AG04450 (cell line): ENCODE data around the gene AUTS2. TPM values are rescaled to one million over a fixed set of nuclear protein-coding genes. Genes with fewer than 3 reads are reported as not detected.

ENCODE experiments used
- CTCF ChIA-PET: fragments of 300-600, 350-600 bp; formaldehyde crosslinking; extraction: SDS; loops from one replicate; lab custom pipeline; 2022; ENCODE audit warnings: antibody characterized with exemption, inconsistent platforms; lab: Charles Lee
- POLR2A ChIA-PET: fragments of 350-600 bp; formaldehyde crosslinking; extraction: SDS; loops from one replicate; lab custom pipeline; 2021; ENCODE audit warnings: antibody characterized with exemption, inconsistent platforms; lab: Yijun Ruan, JAX
- DNase-seq: peaks from one replicate; pipeline ENCODE4 v3.0.0-alpha.2; 2011; ENCODE audit warnings: low read depth, low spot score
- H3K27ac ChIP-seq: one replicate; pipeline ENCODE4 v1.5.1; 2012; ENCODE audit warnings: low read depth, low read length, control low read depth
- H3K27me3 ChIP-seq: one replicate; pipeline ENCODE4 v1.6.0; 2012; ENCODE audit warnings: low read length; ENCODE audit not compliant: control insufficient read depth, insufficient read depth
- H3K4me3 ChIP-seq: 2 replicates; pipeline ENCODE4 v1.5.1; 2011; ENCODE audit warnings: mild to moderate bottlenecking, low read depth, low read length, control low read depth
- H3K9me3 ChIP-seq: 2 replicates; pipeline ENCODE4 v1.5.1; 2012; ENCODE audit warnings: low read length; ENCODE audit not compliant: control insufficient read depth, insufficient read depth
- polyA plus RNA-seq: library from polyadenylated mRNA; depleted of rRNA; stranded (reverse); fragments of >200 nt; gene quantifications from 2 replicates; pipeline ENCODE4 v1.2.3, GENCODE V29; 2011
- TF ChIP-seq, protein P1 (sequence below): IDR thresholded peaks from 2 replicates; pipeline ENCODE4 v1.5.1; 2011; ENCODE audit warnings: low read depth, low read length, control low read depth, inconsistent platforms

AUTS2 gene
- polyA plus RNA-seq, 1 experiment = 1.5 TPM

DNA sequence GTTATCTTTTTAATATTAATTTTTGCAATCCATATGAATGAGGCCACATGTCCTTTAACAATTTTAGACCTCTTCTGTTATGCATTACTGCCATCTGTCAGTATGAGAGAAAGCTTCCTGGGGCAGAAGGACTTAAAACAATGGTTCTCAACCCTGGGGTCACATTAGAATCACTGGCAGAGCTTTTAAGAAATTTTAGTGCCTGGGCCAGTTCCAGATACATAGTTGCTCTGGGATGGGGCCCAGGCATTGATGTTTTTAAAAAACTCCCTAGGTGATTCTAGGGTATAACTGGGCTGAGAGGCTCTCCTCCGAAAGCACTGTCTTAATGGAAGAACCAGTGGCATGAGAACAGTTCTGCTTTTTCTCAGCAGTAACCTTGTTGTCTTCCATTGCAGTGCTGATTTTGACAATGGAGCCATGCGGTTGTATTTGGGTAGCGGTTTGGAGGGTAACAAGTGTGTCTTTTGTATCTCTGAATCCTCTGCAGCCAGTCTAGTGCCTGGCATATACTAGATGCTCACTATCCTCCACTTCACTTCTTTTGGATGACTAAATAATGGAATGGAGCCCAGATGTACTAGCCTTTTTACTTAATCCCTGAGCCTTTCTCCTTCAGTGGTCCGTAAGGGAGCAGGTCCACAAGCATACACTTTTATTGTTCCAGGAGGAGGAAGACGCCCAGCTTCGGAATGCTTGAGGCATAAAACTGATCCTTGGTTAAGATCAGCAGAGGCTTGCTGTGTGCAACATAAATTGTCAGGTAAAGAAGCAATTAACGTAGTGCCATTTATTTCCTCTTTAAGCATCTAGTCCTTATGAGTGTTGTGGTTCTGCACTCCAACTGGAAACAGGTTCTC is 227.1 kb downstream of the AUTS2 start:
- POLR2A ChIA-PET = no interaction called here

DNA sequence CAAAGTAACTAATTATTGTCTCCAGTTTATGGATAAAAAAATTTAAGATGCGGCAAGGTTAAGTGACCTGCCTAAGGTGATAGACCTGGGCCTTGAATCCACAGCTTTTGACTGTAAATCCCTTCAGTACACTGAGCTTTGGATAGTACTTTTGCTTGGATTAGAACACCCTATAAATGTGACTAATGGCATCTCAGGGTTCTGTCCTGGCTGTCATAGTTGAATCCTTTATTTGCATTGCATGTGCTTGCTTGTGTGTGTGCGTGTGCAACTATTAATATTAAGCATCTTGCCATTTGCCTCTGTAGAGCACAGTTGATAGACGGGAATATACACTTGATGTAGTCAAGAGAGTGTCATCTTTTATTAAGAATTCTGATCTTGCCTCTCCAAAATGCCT is 228.0 kb downstream of the AUTS2 start:
- no peaks in the 10 kb centered on the region for H3K27me3 ChIP-seq
- TF ChIP-seq, protein P1, sequence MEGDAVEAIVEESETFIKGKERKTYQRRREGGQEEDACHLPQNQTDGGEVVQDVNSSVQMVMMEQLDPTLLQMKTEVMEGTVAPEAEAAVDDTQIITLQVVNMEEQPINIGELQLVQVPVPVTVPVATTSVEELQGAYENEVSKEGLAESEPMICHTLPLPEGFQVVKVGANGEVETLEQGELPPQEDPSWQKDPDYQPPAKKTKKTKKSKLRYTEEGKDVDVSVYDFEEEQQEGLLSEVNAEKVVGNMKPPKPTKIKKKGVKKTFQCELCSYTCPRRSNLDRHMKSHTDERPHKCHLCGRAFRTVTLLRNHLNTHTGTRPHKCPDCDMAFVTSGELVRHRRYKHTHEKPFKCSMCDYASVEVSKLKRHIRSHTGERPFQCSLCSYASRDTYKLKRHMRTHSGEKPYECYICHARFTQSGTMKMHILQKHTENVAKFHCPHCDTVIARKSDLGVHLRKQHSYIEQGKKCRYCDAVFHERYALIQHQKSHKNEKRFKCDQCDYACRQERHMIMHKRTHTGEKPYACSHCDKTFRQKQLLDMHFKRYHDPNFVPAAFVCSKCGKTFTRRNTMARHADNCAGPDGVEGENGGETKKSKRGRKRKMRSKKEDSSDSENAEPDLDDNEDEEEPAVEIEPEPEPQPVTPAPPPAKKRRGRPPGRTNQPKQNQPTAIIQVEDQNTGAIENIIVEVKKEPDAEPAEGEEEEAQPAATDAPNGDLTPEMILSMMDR = no peak
- ChIA-PET CTCF (no interaction called here), POLR2A (no interaction called here)
- no peaks in the 10 kb centered on the region; the same call in 1 of the 2 replicates for H3K9me3 ChIP-seq
- DNase-seq = no peak
- no peak overlapping the region for H3K27ac ChIP-seq
- no peak overlapping the region for H3K4me3 ChIP-seq

More for the DNA sequence above, 227.1 kb downstream of the AUTS2 start:
- CTCF ChIA-PET = no interaction called here
- H3K9me3 ChIP-seq = no peaks in the 10 kb centered on the region; the same call in 1 of the 2 replicates
- TF ChIP-seq, protein P1 = no peak
- DNase-seq = no peak
- no peak overlapping the region for H3K27ac ChIP-seq
- no peak overlapping the region for H3K4me3 ChIP-seq
- H3K27me3 ChIP-seq = no peaks in the 10 kb centered on the region

DNA sequence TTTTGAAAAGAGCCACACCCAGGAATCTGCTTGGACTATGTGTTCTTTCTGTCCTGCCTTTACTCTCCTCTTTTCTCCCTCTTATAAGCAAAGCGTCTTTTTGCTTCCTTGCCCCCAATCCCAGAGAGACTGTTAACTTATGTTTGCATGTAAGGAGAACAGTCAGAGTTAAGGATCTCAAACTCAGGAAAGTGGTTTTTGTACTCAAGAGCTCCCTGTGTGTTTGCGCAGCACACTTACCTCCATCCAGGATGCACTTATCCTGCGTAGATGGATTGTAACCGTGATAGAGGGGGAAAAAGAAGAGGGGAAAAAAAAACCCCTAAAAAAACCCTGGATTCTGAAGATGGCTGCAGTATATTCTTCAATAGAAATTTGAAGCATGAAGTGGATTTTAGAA is 228.9 kb downstream of the AUTS2 start:
- Histone ChIP-seq H3K9me3 (no peaks in the 10 kb centered on the region; the same call in 1 of the 2 replicates), H3K4me3 (no peak overlapping the region), H3K27me3 (no peaks in the 10 kb centered on the region), H3K27ac (no peak overlapping the region)
- no peak for DNase-seq
- TF ChIP-seq, protein P1 = no peak
- ChIA-PET CTCF (no interaction called here), POLR2A (no interaction called here)

DNA sequence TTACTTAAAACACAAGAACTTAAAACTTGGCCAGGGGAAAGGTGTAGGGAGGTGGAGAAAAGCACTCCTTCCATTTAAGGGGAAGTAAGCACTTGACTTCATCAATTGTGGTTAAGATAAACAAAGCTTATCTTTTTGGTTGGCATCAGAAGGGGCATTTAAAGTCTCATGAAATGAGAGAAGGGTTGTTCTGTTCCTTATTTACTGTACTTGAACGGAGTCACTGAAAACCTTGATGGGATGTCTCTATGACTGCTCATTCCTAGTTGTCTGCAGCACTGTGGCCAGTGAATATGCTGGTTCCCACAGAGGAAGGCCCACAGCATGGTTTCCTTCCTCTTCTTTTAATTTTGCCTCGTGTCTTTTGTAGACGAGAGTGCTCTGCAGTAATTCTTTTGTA is 229.3 kb downstream of the AUTS2 start:
- no peak overlapping the region for H3K27ac ChIP-seq
- ChIA-PET POLR2A (no interaction called here), CTCF (no interaction called here)
- DNase-seq = no peak
- no peak overlapping the region for H3K4me3 ChIP-seq
- no peaks in the 10 kb centered on the region for H3K27me3 ChIP-seq
- TF ChIP-seq, protein P1 = no peak
- no peaks in the 10 kb centered on the region; the same call in 1 of the 2 replicates for H3K9me3 ChIP-seq

DNA sequence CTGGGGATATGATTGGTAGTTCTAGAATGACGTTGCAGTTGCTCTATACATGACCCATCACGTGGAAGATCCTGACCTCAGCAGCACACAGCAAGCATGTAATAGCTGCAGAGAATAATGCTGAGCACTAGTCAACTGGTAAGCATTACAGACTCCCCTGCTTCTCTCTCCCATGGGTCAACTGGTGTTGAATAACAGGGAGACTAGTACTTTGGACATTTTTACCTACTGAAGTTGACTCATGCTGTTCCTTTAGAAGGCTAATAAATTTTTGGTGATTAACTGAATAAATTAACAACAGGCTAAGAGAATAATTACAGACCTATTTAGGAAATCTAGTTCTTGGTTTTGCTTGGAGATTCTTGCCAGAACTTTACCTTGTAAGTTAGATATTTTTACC is 234.1 kb downstream of the AUTS2 start:
- Histone ChIP-seq H3K27me3 (no peaks in the 10 kb centered on the region), H3K9me3 (no peaks in the 10 kb centered on the region), H3K27ac (no peak overlapping the region), H3K4me3 (no peak overlapping the region)
- CTCF ChIA-PET = no interaction called here
- no peak for DNase-seq
- POLR2A ChIA-PET = no interaction called here
- TF ChIP-seq, protein P1 = no peak
